ACC112 (cell line): Measurements from ENCODE around the gene SLC15A5.
A peak's percentile ranks its signal among the peaks of the same experiment; 100 is the strongest.

ENCODE experiments used
- H2AFZ ChIP-seq: fragments of 200-600 bp; sonication (generic); one replicate; pipeline ENCODE4 v1.6.0; 2017; ENCODE audit warnings: antibody characterized with exemption, low read length; ENCODE audit not compliant: unreplicated experiment
- H3K27ac ChIP-seq: fragments of 200-600 bp; sonication (generic); 2 replicates; pipeline ENCODE4 v1.5.1; 2014; ENCODE audit warnings: low read depth, mild to moderate bottlenecking, antibody characterized with exemption, low read length, moderate library complexity
- H3K27me3 ChIP-seq: fragments of 200-600 bp; sonication (generic); 2 replicates; pipeline ENCODE4 v1.6.1; 2014; ENCODE audit warnings: mild to moderate bottlenecking, antibody characterized with exemption, low read length, moderate library complexity, mixed read lengths; ENCODE audit not compliant: insufficient read depth
- H3K36me3 ChIP-seq: fragments of 200-600 bp; sonication (generic); 2 replicates; pipeline ENCODE4 v1.6.1; 2016; ENCODE audit warnings: mild to moderate bottlenecking, antibody characterized with exemption, low read length, moderate library complexity, mixed read lengths; ENCODE audit not compliant: insufficient read depth
- H3K4me1 ChIP-seq: fragments of 200-600 bp; sonication (generic); one replicate; pipeline ENCODE4 v1.6.1; 2016; ENCODE audit warnings: low read length, mixed read lengths; ENCODE audit not compliant: insufficient read depth, unreplicated experiment, control insufficient read depth
- H3K4me3 ChIP-seq: fragments of 200-600 bp; sonication (generic); 2 replicates; pipeline ENCODE4 v1.5.1; 2014; ENCODE audit warnings: mild to moderate bottlenecking, low read depth, low read length
- H3K79me2 ChIP-seq: fragments of 200-600 bp; sonication (generic); one replicate; pipeline ENCODE4 v1.6.0; 2016; ENCODE audit warnings: low read length; ENCODE audit not compliant: control insufficient read depth, unreplicated experiment, insufficient read depth

Gene SLC15A5

GRCh38 chr12:16299403-16299802, 21.9 kb upstream of the SLC15A5 start:
- H3K27me3 ChIP-seq = no peaks in the 10 kb centered on the region
- peaks cover 12% of the 10 kb centered on the region for H3K4me1 ChIP-seq
- H3K36me3 ChIP-seq = no peaks in the 10 kb centered on the region
- no peaks in the 10 kb centered on the region for H3K79me2 ChIP-seq
- peak overlapping the region; percentile 24; the same call in 1 of the 2 replicates for H3K27ac ChIP-seq
- H2AFZ ChIP-seq = peak overlapping the region; percentile 61
- peak overlapping the region; percentile 36; the same call in 1 of the 2 replicates for H3K4me3 ChIP-seq

GRCh38 chr12:16297521-16297920, 20.0 kb upstream of the SLC15A5 start:
- H3K79me2 ChIP-seq = no peaks in the 10 kb centered on the region
- H3K4me3 ChIP-seq = no peak overlapping the region
- peaks cover 12% of the 10 kb centered on the region for H3K4me1 ChIP-seq
- no peak overlapping the region for H3K27ac ChIP-seq
- H3K27me3 ChIP-seq = no peaks in the 10 kb centered on the region
- H2AFZ ChIP-seq = no peak overlapping the region
- H3K36me3 ChIP-seq = no peaks in the 10 kb centered on the region

- peaks cover 4% of the 10 kb centered on the region for H3K4me1 ChIP-seq
- H3K36me3 ChIP-seq = no peaks in the 10 kb centered on the region
- no peak overlapping the region for H2AFZ ChIP-seq
- H3K4me3 ChIP-seq = no peak overlapping the region
- no peaks in the 10 kb centered on the region for H3K27me3 ChIP-seq
- H3K79me2 ChIP-seq = no peaks in the 10 kb centered on the region
- H3K27ac ChIP-seq = no peak overlapping the region
These were observed 17.0 kb upstream of the SLC15A5 start for GRCh38 chr12:16294376-16294956.

GRCh38 chr12:16291032-16291431, 13.5 kb upstream of the SLC15A5 start:
- Histone ChIP-seq H3K36me3 (no peaks in the 10 kb centered on the region), H3K27me3 (no peaks in the 10 kb centered on the region), H3K27ac (no peak overlapping the region), H3K4me1 (no peaks in the 10 kb centered on the region), H3K4me3 (no peak overlapping the region), H3K79me2 (no peaks in the 10 kb centered on the region), H2AFZ (no peak overlapping the region)

GRCh38 chr12:16285586-16285985, 8.1 kb upstream of the SLC15A5 start:
- no peak overlapping the region for H2AFZ ChIP-seq

GRCh38 chr12:16282978-16283377, 5.5 kb upstream of the SLC15A5 start:
- no peak overlapping the region for H3K27ac ChIP-seq
- H3K36me3 ChIP-seq = no peaks in the 10 kb centered on the region
- peaks cover 15% of the 10 kb centered on the region for H3K4me1 ChIP-seq
- H3K79me2 ChIP-seq = no peaks in the 10 kb centered on the region
- no peaks in the 10 kb centered on the region for H3K27me3 ChIP-seq
- no peak overlapping the region for H2AFZ ChIP-seq
- no peak overlapping the region for H3K4me3 ChIP-seq

More at GRCh38 chr12:16285586-16285985, 8.1 kb upstream of the SLC15A5 start:
- H3K27me3 ChIP-seq = no peaks in the 10 kb centered on the region
- peak overlapping the region; percentile 54 for H3K27ac ChIP-seq
- no peaks in the 10 kb centered on the region for H3K36me3 ChIP-seq
- H3K79me2 ChIP-seq = no peaks in the 10 kb centered on the region
- H3K4me1 ChIP-seq = peaks cover 14% of the 10 kb centered on the region
- no peak overlapping the region for H3K4me3 ChIP-seq

GRCh38 chr12:16282081-16282480, 4.6 kb upstream of the SLC15A5 start:
- Histone ChIP-seq H3K79me2 (no peaks in the 10 kb centered on the region), H3K4me3 (no peak overlapping the region), H3K27me3 (no peaks in the 10 kb centered on the region), H3K4me1 (peaks cover 15% of the 10 kb centered on the region), H3K36me3 (no peaks in the 10 kb centered on the region), H3K27ac (peak overlapping the region; percentile 78), H2AFZ (no peak overlapping the region)

GRCh38 chr12:16281157-16281556, 3.7 kb upstream of the SLC15A5 start:
- H3K4me3 ChIP-seq = no peak overlapping the region
- H3K36me3 ChIP-seq = no peaks in the 10 kb centered on the region
- no peaks in the 10 kb centered on the region for H3K79me2 ChIP-seq

GRCh38 chr12:16272222-16272621, 5.3 kb downstream of the SLC15A5 start:
- Histone ChIP-seq H3K27me3 (no peaks in the 10 kb centered on the region), H3K4me3 (no peak overlapping the region), H3K27ac (no peak overlapping the region), H3K36me3 (no peaks in the 10 kb centered on the region), H2AFZ (peak overlapping the region; percentile 71), H3K4me1 (peaks cover 5% of the 10 kb centered on the region), H3K79me2 (no peaks in the 10 kb centered on the region)

More at GRCh38 chr12:16281157-16281556, 3.7 kb upstream of the SLC15A5 start:
- H3K4me1 ChIP-seq = peaks cover 15% of the 10 kb centered on the region
- no peaks in the 10 kb centered on the region for H3K27me3 ChIP-seq
- no peak overlapping the region for H2AFZ ChIP-seq
- H3K27ac ChIP-seq = peak overlapping the region; percentile 78

- Histone ChIP-seq H3K27ac (no peak overlapping the region), H3K4me1 (peaks cover 9% of the 10 kb centered on the region), H3K79me2 (no peaks in the 10 kb centered on the region), H3K27me3 (no peaks in the 10 kb centered on the region), H2AFZ (no peak overlapping the region), H3K4me3 (no peak overlapping the region), H3K36me3 (no peaks in the 10 kb centered on the region)
These were observed 6.4 kb downstream of the SLC15A5 start for GRCh38 chr12:16271062-16271461.

- no peaks in the 10 kb centered on the region for H3K79me2 ChIP-seq
- no peaks in the 10 kb centered on the region for H3K36me3 ChIP-seq
- no peak overlapping the region for H2AFZ ChIP-seq
- no peak overlapping the region for H3K27ac ChIP-seq
- H3K4me3 ChIP-seq = no peak overlapping the region
- H3K27me3 ChIP-seq = no peaks in the 10 kb centered on the region
- H3K4me1 ChIP-seq = peaks cover 9% of the 10 kb centered on the region
These were observed 7.5 kb downstream of the SLC15A5 start for GRCh38 chr12:16269946-16270345.
